GM21360 (cell line): ENCODE results near the gene LYAR.
"Not testable (repeated sequence)": the region's sequence is repeated elsewhere in the genome, so short reads cannot be mapped to it uniquely, and the experiment has no call there.

ENCODE experiments used
- ATAC-seq: cut with Tn5 transposase; IDR thresholded peaks from one replicate; pipeline ENCODE4 v1.9.1; 2021; ENCODE audit warnings: mild to moderate bottlenecking, moderate library complexity; ENCODE audit not compliant: unreplicated experiment

The LYAR gene

DNA sequence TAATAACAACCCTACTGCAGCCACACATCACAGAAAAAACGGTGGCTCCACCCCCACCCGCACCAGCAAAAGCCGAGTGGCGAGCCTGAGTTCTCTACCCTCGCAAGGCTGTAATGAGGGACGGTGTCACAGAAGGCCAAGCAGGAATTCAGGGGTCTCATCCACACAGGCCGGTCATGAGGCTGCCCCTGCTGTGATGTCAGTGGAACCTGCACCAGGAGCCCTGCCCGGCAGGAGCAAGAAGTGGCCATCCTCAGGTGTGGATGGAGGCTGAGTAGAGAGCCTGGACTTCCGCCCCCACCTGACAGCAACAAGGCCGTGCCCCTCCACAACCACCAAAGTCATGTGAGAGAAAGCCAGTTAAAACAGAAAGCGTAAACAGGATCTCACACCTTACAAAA is 20.6 kb downstream of the LYAR start:
- ATAC-seq, result no peak

DNA sequence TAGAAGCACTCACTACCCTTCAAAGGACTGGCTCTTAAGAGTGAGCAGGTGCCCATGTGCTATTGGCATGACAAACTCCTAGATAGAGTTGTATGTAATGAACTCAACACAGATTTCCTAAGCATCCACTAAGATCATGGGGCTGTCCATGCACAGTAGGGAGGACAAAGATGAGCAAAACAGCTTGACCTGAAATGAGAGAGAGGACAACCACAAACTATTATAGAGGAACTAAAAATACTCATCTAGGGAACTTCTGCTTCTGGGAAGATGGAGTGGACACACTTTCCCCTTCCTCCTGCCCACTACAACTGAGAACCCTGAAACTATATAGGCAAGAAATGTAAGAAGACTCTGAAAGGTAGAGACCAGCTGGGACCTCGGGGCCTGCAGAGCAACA is 21.2 kb downstream of the LYAR start:
- no peak for ATAC-seq

DNA sequence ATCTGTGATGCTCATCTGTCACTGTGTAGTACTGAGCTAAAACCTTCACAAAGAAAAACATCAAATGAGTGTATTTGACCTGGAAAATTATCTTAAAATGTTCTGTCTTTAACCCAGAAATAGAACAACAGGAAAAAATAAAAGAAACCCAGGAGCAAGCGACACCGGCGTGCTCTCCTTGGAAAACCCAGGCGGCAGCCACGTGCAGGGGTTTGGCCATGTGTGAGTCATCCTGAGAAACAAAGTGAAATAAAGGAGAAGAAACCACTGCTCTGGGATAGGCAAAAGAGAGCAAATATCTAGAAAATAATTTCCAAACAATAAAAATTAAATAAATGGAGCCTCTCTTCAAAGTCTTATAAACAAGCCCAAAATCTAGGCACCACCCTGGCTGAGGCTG is 22.0 kb downstream of the LYAR start:
- ATAC-seq, result no peak

DNA sequence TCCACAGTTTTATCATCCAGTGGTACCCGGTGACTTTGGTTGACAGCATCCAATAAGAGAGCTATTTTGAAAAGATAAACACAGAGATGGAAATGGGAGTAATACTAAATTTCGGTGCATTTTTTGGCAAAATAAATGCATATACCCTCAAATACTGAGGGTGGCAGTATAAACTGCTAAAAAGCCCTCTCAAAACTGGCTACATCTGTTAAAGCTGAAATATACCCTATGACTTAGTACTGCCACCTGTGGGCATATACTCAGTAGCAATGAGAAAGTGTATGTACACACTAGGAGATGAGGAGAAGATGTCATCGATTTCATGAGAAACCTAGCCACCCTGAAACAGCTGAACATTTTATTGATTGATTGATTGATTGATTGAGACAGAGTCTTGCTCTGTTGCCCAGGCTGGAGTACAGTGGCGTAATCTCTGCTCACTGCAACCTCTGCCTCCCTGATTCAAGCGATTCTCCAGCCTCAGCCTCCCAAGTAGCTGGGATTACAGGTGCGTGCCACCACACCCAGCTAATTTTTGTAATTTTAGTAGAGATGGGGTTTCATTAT is 29.7 kb downstream of the LYAR start:
- no peak for ATAC-seq

DNA sequence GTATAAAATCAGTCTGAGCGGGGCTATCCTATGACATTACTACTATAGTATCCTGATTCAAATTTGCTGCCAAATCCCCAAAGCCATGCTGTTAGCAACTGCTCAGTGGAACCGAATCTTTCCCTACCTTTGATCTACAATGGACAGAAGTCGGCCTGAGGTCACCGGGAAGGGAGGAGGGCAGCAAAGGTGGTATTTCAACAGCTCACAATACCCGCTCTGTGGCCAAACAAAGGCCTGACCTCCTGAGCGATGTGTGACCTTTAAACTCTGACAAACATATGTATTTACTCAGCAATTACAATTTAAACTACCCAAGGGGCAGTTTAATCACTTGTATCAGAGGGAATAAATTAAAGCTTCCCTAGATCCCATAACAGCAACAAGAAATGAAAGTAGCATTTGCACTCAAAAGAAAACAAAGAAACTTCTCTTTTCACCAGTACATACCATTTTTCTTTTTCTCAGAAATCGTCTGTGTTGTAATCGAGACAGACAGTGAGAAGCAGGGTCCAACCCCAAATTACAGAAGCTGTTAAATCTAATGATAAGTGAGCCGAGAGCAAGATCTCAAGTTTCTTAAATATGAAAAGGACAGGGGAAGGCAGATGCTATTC is 30.4 kb downstream of the LYAR start:
- ATAC-seq, result no peak

DNA sequence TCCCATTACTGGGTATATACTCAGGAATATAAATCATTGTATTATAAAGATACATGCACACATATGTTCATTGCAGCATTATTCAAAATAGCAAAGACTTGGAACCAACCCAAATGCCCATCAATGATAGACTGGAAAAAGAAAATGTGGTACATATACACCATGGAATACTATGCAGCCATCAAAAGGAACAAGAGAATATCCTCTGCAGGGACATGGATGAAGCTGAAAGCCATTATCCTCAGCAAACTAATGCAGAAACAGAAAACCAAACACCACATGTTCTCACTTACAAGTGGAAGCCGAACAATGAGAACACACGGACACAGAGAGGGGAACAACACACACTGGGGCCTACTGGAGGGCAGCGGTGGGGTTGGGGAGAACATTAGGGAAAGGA is 32.2 kb downstream of the LYAR start:
- not testable (repeated sequence) for ATAC-seq

DNA sequence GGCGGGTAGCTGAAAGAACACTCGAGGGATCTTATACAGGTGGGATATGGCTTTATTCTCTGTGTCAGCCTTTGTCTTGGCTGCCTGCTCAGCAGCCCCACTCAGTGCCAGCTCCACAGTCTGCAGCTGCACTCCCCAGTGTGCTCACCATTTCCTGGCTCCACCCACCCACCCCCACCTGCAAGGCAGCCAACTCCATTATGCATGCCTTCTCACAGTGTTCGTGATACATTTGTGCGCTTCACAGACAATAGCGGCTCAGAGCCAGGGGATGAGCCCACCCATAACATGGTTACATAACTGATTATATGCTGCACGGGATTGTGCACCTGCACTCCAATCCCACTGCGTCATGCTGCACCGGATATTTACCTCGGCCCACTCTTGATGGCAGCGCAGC is 33.2 kb downstream of the LYAR start:
- no peak for ATAC-seq

DNA sequence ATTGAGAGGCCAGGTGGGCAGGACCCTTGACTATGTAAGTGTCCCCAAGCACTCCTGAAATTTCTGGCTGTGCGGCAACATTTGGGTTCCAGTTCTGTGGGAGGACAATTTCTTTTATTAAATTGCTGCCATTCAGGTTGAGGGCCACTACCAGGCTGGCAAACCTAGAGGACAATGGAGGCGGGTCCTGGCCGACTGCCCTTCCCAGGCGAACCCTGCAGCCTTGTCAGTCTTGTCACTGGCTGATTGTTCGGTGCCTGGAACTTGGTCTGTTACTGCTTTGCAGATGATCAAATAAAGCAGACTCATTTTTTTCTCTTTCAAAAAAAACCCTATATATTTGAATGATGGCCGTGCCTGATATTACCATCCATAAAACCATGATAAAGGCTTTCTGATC is 35.3 kb downstream of the LYAR start:
- ATAC-seq, result no peak

DNA sequence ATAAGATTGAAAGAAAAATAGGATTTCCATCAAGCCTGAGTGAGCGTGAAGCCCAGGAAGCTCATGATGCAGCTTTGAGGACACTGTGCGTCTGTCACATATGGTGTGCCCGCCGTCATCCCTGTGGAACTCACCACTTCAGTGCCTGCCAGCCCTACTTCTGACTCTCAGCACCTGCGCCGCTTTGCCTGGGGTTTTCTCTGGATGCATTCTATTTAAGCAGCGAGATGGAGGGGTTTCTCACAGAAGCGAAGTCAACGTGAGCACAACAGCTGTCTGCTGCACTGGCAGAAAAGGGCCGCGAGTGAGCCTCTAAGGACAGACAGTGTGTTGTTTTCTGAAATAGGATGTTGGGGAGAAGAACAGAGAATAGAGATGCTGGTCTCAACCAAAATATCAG is 35.8 kb downstream of the LYAR start:
- ATAC-seq, result no peak

DNA sequence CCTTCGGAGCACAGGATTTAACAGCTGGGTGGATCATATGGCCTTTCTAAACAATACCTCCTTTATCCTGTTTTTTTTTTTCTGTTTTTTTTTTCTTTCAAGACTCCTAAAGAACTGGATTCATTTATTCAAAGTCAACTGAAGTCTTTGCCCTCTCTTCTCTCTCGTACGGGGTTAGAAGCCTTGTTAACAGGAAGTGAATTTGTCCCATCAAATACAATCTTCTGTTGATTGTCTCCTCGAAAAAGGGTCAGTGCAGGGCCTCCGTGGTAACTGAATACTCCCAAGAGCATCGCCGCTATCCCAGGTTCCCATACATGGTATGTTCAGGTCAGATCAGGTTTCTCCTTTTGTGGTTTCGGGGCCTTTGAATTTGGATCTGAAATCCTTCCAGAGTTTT is 40.1 kb downstream of the LYAR start:
- ATAC-seq, result no peak

DNA sequence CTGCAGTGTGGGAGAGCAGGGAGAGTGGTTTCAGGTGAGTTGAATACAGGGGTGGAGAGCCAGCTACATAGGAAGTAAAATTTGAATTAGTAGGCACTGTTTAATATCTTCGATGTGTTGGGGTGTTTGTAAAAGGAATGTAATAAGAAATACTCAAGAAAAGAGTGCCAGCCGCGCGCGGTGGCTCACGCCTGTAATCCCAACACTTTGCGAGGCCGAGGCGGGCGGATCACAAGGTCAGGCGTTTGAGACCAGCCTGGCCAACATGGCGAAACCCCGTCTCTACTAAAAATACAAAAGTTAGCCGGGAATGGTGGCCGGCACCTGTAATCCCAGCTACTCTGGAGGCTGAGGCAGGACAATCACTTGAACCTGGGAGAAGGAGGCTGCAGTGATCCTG is 40.6 kb downstream of the LYAR start:
- not testable (repeated sequence) for ATAC-seq

DNA sequence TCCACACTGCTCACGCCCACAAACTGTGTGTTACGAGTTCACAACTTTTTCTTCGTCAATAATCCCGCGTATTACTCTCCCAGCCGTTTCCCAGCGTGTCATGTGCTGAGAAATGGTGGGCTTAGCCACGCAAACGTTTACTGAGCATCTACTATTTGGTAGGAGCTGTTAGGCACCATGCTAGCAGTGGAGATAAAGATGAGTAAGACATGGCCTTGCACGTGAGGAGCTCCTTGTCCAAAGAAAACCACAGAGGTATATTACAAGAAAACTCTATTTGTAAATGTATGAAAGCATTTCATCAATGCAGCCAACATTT is 41.1 kb downstream of the LYAR start:
- no peak for ATAC-seq

DNA sequence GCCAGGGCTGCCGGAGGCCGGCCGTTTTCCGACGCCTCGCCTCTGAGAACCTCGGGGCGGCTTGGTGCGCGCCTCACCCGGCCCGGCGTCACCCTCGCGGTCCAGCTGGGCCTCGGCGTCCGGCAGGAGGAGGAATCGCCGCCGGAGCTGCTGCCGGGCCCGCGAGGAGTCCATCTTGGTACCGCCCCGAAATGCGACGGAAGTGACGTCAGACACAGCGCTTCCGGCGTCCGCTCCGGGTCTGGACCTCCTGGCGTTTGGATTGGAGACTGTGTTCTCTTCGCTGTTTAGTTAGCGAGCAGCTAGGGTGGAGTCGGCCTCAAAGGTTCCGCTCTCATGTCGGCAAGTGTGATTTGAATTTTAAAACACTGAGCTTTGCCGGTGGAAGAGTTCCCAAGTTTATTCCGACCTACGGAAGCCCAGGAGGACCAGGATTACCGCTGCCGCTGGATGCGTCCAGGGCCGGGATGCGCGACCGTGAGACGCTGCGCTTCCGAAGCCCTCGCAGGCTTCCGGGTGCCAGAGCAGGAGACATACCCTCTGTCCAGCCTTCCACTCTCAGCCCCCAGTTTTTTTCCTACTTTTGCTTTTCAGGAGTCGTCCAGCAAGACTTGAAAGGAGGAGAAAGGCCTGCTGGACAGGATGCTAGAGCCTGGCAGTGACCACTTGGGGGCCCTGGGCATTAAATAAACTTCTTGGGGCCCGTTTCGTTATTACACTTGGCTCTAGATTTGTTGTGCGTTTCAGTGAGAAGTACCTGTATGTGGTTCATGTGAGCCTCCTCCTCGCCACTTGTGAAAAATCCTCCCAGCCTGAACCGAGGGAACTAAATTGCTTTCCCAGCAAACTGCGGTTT is 41.7 kb downstream of the LYAR start, which contains the start of gene TMEM128:
TMEM128 (minus strand) TSS at position 195 of the 856 bp plus-strand sequence; CDS start at position 174, 21 bp downstream.
- peak; percentile 95 for ATAC-seq

DNA sequence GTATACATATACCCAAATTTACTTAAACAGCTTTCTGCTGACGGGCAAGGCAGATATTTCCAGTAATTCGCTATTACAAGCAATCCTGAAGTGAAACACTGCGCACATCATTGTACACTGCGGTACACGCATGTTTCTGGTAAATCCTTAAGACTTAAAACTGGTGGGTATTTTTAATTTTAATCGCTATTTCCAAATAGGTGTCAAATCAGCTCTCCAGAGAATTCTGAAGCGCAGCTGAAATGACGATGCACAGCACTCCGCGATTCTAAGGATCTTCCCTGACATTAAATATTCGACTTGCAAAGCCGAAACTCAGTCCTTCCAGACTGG is 42.3 kb downstream of the LYAR start:
- no peak for ATAC-seq

DNA sequence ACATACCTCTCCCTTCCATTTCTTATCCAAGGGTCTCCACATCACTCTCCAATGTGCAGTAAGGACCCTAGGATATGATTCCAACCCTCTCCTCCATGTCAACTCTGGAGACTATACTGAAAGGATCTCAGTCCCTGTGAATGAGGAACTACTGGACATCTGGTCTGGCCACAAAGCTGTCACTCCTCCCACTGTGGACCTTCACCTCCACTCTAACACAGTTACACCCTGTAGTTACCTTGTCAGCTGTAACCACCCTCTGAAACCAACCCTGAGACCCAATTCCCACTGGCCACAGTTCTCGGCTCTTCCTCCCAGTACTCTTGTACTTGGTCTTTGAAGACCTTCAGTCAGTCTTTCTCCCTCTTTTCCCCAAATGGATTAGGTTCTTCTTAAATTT is 44.8 kb downstream of the LYAR start:
- ATAC-seq, result no peak

DNA sequence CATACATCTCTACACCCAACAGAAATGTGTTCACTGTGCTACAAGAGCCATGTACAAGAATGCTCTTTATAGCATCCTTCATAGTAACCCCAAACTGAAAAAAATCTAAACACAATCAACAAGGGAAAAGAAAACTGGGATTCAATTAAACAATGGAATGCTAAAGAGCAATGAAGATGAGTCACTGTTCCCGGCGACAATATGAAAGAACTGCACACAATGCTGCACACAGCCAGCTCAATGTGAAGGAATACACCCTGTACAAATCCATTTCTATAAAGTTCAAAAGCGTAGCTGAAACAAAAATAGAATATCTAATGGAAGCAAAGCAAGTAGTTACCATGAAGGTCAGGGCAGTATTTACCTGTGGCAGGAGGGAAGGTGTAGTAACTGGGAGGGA is 50.4 kb downstream of the LYAR start:
- ATAC-seq, result not testable (repeated sequence)

DNA sequence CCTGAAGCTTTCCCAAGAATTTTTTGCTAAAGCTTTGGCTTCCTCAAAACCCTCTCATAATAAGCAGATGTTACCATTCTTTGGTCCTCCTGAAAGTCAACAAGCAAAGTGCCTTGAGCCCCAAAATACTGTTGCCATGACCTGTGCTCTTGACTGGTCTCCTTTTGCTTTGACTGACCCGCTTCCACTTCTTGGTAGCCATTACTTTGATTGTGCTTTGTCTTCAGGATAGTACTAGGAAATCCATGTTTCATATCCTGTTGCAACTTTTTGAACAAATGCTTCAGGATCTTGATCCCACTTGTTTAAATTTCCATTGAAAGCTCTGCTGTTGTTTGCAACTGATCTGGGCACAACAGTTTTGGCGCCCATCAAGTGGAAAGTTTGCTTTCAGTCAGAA is 56.3 kb downstream of the LYAR start:
- ATAC-seq, result no peak

DNA sequence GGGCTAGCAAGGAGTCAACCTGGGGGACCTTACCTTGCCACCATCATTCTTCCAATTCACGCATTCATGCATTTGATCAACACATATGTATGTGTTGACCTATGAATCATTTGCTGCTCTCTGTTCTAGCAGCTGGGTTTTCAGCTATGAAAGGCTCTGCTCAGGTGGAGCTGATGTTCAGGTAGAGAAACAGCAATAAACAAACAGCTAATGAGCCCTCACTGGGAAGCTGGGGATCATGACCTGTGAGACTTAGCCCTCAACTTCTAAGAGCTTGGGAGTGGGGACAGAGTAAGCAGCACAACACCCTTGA is 61.6 kb downstream of the LYAR start:
- ATAC-seq, result no peak

DNA sequence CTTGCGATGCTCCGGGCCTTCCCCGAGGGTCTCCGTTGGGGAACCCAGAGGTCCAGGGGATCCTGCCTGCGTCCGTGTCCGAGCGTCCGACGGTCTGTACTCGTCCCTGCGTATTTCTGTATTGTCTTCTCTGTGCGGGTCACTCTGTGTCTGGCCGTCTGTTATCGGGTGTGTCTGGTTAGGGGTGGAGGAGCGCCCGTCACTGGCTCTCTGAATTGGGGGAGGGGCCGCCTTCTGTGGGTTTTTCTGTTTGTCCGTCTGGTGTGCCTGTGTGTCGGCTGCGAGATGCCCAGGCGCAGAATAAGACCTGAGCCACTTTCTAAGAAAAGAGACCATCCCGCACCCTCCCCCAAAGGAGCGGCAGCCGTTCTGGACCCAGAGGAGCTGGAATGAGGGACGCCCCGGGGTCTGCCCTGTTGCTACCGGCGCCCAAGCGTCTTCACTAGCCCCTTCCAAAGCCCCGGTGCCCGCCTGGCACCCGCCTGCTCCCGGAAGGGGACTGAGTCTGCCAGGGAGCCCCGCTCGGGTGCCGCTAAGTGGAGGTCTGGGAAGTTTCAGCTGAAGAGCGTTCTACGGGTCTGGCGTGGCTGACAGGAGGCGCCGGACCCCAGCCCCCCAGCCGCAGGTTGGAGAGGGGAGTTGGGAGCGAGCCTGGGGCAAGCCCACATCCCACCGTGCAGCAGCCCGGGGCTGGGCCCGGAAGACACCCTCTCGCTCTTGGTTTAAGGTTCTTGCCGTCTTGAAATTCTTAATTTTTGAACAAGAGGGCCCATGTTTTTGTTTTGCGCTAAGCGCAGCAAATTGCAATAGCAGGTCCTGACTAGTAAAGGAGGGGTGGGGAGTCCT is 62.2 kb downstream of the LYAR start:
- ATAC-seq, result no peak

DNA sequence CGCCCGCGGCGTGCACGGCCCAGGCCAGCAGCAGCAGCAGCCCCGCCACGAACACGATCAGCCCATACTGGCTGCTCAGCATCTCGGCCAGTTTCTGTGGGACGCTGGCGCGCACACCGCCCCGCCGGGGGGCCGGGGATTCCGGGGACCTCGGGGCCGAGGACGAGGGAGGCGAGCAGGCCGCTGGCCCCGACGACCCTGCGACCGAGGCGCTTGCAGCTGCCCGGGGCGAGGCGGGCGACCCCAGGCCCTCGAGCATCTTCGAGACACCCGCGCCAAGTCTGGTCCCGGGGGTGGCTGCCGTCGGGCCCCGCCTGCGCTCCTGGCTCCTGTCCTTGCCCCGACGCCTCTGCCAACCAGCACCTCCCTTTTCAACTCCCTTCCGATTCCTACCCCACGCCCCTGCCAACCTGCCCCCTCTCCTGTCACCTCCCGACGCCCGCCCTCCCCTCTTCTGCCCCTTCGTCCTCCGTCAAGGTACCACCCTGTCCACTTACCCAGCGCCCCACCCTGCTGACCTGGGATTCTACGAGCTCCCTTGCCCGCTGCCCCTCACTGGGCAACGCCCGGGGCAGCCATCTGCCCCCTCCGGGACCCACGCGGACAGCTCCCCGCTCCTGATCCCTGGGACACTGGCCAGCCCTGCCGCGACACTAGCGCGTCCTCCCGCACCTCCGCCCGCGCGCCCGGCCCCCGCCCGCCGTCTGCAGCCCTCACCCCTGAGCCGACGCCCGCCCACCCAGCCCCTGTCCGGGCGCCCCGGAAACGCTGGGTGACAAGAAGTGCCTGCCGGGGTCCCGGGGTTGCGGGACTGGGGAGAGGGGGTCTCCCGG is 63.1 kb downstream of the LYAR start, which contains the start of gene OTOP1:
OTOP1 (minus strand) TSS at position 324 of the 833 bp plus-strand sequence; CDS start at position 259, 65 bp downstream.
- no peak for ATAC-seq
